ENCODE measurements around the gene TRAF3.
"Not testable (repeated sequence)": the region's sequence is repeated elsewhere in the genome, so short reads cannot be mapped to it uniquely, and the experiment has no call there.

Gene TRAF3

GRCh38 chr14:102807013-102807406 lies 29.8 kb downstream of the TRAF3 start:
- DNase-seq (ENCODE audit: low read depth), result no peak

GRCh38 chr14:102809870-102810269 lies 32.6 kb downstream of the TRAF3 start:
- no peak for DNase-seq (ENCODE audit: low read depth)

DNA sequence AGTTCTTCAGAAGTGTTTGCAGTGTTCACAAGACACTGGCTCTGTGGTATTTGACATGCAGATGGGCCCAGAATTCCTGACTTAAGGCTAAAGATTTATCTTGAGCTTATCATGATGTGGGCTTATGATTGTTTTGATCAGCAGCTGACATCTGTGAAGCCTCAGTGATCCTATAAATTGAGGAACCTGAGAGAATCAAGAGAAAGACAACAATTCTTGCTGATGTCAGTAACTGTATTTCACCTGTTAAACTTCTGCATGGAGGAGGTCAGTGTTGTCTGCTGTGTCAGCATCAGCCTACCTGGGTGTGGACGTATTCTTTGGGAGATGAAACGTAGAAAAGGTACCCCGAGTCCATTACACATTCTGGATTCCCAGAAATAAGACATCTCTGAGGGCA lies 33.3 kb downstream of the TRAF3 start:
- DNase-seq (ENCODE audit: low read depth), result no peak

- no peak for DNase-seq (ENCODE audit: low read depth)
Observed at GRCh38 chr14:102811254-102811963, 34.2 kb downstream of the TRAF3 start.

- DNase-seq (ENCODE audit: low read depth), result no peak
Observed at GRCh38 chr14:102811971-102812370, 34.7 kb downstream of the TRAF3 start.

DNA sequence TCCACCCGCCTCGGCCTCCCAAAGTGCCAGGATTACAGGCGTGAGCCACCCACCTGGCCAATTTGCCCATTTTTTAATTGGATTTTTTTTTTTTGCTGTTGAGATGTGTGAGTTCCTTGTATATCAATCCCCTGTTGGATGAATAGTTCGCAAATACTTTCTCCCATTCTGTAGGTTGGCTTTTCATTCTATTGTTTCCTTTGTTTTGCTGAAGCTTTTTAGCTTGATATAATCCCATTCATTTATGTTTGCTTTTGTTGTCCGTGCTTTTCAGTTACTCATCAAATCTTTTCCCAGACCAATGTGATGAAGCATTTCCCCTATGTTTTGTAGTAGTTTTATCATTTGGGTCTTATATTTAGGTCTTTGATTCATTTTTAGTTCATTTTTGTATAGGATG lies 36.4 kb downstream of the TRAF3 start:
- no peak for DNase-seq (ENCODE audit: low read depth)

DNA sequence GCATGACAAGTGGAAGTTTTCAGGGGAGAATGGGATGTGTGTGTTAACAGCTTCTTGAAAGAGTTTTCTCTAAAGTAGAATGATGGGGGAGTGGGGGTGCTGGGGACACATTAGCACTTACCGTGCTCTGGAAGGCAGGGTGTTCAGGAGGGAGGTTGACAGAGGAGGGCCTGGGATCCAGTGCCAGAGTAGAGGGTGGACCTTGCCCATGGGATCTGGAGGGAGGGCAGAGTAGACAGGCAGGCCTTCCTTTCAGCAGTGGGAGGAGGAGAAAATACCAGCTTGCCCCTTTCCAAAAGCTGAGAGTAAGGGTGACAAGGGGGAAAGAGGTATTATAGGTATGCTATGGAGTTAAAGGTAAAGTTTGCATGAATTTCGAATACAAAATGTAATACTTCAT lies 40.1 kb downstream of the TRAF3 start:
- DNase-seq (ENCODE audit: low read depth), result no peak

DNA sequence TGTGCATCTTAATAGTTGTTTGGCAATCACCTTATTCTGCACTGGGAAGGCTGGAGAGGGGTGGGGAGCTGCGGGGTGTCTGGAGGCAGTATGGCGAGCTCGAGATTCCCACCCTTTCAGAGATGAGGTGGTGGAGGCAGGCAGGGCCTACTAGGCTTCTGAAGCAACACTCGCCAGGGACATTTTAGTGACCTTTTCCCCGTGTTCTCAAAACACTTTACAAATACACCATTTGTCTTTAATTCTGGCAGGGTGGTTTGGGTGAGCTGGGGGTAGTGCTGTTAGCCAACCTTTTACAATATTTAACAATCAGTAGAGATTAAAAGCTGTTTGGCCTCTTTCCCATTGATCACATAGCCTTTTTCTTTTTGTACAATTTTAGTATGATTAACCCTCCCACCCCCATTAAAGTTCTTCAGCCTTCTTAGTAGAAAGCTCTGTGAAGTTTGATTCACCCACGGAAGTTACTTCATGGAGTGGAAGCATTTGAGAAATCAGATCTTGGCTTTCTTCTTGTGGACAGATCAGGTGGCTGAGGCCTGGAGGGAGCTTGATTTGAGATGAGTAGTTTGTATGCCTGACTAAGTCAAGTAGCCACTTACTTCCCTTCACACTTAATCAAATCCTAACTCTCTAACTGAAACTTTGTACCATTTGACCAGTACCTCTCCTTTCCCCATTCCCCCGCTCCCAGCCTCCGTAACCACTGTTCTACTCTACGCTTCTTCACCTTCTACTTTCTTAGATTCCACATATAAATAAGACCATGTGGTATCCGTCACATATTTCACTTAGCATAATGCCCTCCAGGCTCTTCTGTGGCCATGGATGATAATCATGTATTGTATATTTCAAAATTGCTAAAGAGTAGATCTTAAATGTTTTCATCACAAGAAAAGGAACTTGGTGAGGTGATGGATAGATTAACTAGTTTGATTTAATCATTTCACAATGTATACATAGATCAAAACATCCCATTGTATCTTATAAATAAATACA lies 41.0 kb downstream of the TRAF3 start:
- DNase-seq (ENCODE audit: low read depth), result peak; percentile 22

- no peak for DNase-seq (ENCODE audit: low read depth)
Observed at GRCh38 chr14:102819176-102819628, 42.0 kb downstream of the TRAF3 start.

GRCh38 chr14:102819747-102820330 lies 42.6 kb downstream of the TRAF3 start:
- no peak for DNase-seq (ENCODE audit: low read depth)

DNA sequence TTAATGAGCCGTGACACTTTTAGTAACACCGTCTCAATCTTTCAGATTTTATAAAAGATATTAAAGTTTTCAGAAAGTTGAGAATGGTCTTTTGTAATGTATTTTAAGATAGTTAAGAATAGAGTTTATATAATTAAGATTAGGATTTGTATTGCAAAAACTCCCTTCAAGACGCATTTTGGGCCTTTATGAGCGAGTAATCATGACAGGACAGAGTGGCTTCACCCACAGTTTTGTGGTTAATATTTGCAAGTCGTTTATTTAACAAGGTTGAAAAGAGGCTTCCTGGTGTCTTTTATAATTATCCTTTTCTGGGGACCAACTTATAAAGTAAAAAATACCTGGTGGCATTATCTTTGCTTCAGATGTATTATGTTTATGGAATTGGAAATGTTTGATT lies 44.0 kb downstream of the TRAF3 start:
- DNase-seq (ENCODE audit: low read depth), result no peak

- no peak for DNase-seq (ENCODE audit: low read depth)
Observed at GRCh38 chr14:102822311-102822863, 45.1 kb downstream of the TRAF3 start.

- not testable (repeated sequence) for DNase-seq (ENCODE audit: low read depth)
Observed at GRCh38 chr14:102822887-102823286, 45.6 kb downstream of the TRAF3 start.

DNA sequence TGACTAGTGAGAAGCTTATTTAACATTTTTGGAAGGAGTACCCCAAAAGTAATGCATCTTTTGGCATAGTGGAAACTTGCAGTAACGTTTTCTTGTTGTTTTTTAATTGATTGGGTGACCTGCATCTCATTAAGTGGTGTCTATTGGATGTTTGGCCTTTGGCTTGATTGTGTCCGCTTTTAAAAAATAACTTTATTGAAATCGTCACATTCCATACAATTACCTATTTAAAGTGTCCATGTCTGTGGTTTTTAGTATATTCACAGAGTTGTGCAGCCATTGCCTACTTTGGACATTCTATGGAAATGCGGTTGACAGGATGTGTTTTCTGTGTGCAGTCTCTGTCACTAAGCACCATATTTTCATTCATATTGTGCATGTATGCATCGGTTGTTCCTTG lies 46.3 kb downstream of the TRAF3 start:
- DNase-seq (ENCODE audit: low read depth), result no peak

GRCh38 chr14:102824832-102825231 lies 47.6 kb downstream of the TRAF3 start:
- DNase-seq (ENCODE audit: low read depth), result no peak

- DNase-seq (ENCODE audit: low read depth), result no peak
Observed at GRCh38 chr14:102825307-102826095, 48.3 kb downstream of the TRAF3 start.

DNA sequence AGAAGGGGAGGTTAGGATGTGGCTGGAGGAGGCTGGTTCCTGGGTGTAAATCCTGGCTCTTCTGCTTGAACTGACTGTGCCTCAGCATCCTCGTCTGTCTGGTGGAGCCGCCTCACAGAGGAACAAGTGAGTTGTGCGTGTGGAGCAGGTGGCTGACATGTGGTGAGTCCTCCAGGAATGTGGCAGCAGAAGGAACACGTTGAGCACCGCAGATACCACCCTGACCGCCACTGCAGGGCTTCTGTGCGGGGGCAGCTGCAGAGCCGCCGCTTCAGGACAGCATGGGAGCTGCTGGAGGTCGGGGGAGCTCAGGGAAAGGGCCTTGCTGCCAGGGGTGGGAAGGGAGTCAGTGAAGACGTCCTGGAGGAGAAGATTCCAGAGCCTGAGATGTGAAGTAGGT lies 48.9 kb downstream of the TRAF3 start:
- no peak for DNase-seq (ENCODE audit: low read depth)

GRCh38 chr14:102826751-102827675 lies 49.8 kb downstream of the TRAF3 start:
- no peak for DNase-seq (ENCODE audit: low read depth)

DNA sequence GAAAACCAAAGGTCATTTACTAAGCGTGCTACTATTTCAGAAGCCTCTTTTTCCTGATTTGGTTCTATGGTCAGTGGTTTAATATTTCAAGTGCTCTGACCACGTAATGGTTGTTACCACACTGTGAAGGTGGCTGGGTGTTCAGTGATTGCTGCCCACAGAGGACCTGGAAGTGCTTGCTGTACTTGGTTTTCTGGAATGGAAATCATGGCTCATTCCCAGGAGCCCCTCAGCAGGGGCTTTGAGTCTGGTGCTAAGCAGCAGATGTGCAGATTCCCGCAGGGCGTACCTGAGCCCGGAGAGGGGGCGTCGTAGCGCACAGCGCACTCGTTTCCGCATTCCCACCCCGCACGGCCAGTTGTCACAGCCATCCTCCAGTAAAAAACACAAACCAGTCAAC lies 50.5 kb downstream of the TRAF3 start:
- no peak for DNase-seq (ENCODE audit: low read depth)

DNA sequence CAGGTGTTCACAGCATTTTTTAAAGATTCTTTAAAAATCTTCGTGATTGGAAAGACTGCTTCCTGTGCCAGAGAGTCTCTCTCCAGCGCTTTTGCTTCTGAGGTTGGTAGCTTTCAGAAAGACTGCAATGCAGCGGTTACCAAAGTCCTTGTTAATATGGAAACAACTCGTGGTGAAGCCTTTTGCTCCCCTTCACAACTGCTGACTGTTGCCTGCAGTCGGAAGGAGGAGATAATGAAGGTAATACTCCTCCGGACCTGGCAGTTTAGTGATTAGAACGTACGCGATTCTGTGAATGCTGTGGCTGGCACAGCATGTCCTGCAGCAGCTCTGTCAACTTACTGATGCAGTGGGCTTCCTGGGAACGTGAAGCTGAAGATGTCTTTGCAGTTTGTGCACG lies 50.9 kb downstream of the TRAF3 start:
- DNase-seq (ENCODE audit: low read depth), result no peak

All from fibroblast of gingiva (primary cell).